Hepatocyte (in vitro differentiated cells): ENCODE results near the gene TRAPPC5. TPM values are rescaled to one million over a fixed set of nuclear protein-coding genes. Genes with fewer than 3 reads are reported as not detected.

Experiments used
- DNase-seq: peaks from one replicate; pipeline ENCODE4 v3.0.0-alpha.2; 2016; ENCODE audit warnings: low spot score
- H2AFZ ChIP-seq: fragments of 200-600 bp; sonication (generic); 2 replicates; pipeline ENCODE4 v1.6.0; 2016; ENCODE audit warnings: antibody characterized with exemption, mild to moderate bottlenecking
- H3K27ac ChIP-seq: fragments of 200-600 bp; sonication (generic); 2 replicates; pipeline ENCODE4 v1.5.1; 2016; ENCODE audit warnings: mild to moderate bottlenecking
- H3K27me3 ChIP-seq: fragments of 200-600 bp; sonication (generic); 2 replicates; pipeline ENCODE4 v1.6.1; 2016
- H3K36me3 ChIP-seq: fragments of 200-600 bp; sonication (generic); replicated peaks from 2 replicates; pipeline ENCODE4 v1.5.1; 2016; ENCODE audit warnings: low read depth; ENCODE audit not compliant: insufficient read depth
- H3K4me1 ChIP-seq: fragments of 200-600 bp; sonication (generic); 2 replicates; pipeline ENCODE4 v1.5.1; 2016; ENCODE audit warnings: mild to moderate bottlenecking, moderate library complexity; ENCODE audit not compliant: insufficient read depth
- H3K4me2 ChIP-seq: fragments of 200-600 bp; sonication (generic); 2 replicates; pipeline ENCODE4 v1.6.0; 2016
- H3K4me3 ChIP-seq: fragments of 200-600 bp; sonication (generic); 2 replicates; pipeline ENCODE4 v1.5.1; 2016; ENCODE audit warnings: mild to moderate bottlenecking
- H3K79me2 ChIP-seq: fragments of 200-600 bp; sonication (generic); 2 replicates; pipeline ENCODE4 v1.6.0; 2017; ENCODE audit warnings: mild to moderate bottlenecking
- H3K9me2 ChIP-seq: fragments of 200-600 bp; sonication (generic); replicated peaks from 2 replicates; pipeline ENCODE4 v1.6.0; 2017; ENCODE audit warnings: mild to moderate bottlenecking; ENCODE audit not compliant: insufficient read depth
- H3K9me3 ChIP-seq: fragments of 200-600 bp; sonication (generic); 2 replicates; pipeline ENCODE4 v1.5.1; 2016; ENCODE audit warnings: low read depth, mild to moderate bottlenecking
- H4K20me1 ChIP-seq: fragments of 200-600 bp; sonication (generic); 2 replicates; pipeline ENCODE4 v1.6.0; 2016; ENCODE audit warnings: mild to moderate bottlenecking; ENCODE audit not compliant: insufficient read depth, poor library complexity, severe bottlenecking
- CTCF ChIP-seq: fragments of 200-600 bp; sonication (generic); IDR thresholded peaks from 2 replicates; pipeline ENCODE4 v1.5.1; 2016; ENCODE audit warnings: antibody characterized with exemption, mild to moderate bottlenecking; ENCODE audit not compliant: poor library complexity
- EZH2 ChIP-seq: fragments of 200-600 bp; sonication (generic); IDR thresholded peaks from 2 replicates; pipeline ENCODE4 v1.6.1; 2016; ENCODE audit warnings: antibody characterized with exemption, mild to moderate bottlenecking, borderline replicate concordance
- EZH2phosphoT487 ChIP-seq: fragments of 200-600 bp; sonication (generic); IDR thresholded peaks from one replicate; pipeline ENCODE4 v1.6.1; 2018; ENCODE audit warnings: antibody characterized with exemption, mild to moderate bottlenecking, low read depth, moderate library complexity; ENCODE audit not compliant: unreplicated experiment, severe bottlenecking
- WGBS: methylation state at CpG from one replicate; pipeline ENCODE4 v1.1.6; 2016; ENCODE audit warnings: low lambda C conversion rate; ENCODE audit errors: missing lambda C conversion rate; 5-methylcytosine and 5-hydroxymethylcytosine counted together
- polyA plus RNA-seq: library from polyadenylated mRNA; unstranded; fragments of >200 nt; fragmentation: Nextera tagmentation; extraction: Ambion mirVana; gene quantifications from 2 replicates; pipeline ENCODE4 v1.2.1, GENCODE V29; 2016
- total RNA-seq: library from RNA; depleted of rRNA; stranded (reverse); fragments of >200 nt; gene quantifications from 2 replicates; pipeline ENCODE4 v1.2.3, GENCODE V29; 2014

The TRAPPC5 gene
- total and polyA plus RNA-seq, 2 experiments from 2014 or later: 80.4 to 175 TPM

- Histone ChIP-seq H3K9me3 (no peaks in the 10 kb centered on the region), H3K4me1 (no peaks in the 10 kb centered on the region), H3K4me3 (no peak within 1 kb of the TSS), H3K4me2 (no peak within 1 kb of the TSS), H3K9me2 (no peaks in the 10 kb centered on the region), H3K27ac (no peak within 1 kb of the TSS), H3K27me3 (peaks cover 16% of the 10 kb centered on the region), H4K20me1 (no peaks in the 10 kb centered on the region), H2AFZ (no peak within 1 kb of the TSS), H3K79me2 (peaks cover 10% of the 10 kb centered on the region), H3K36me3 (no peaks in the 10 kb centered on the region)
- 65% methylated on average over 10 of the region's 10 CpGs for WGBS
- no peak for DNase-seq
- TF ChIP-seq CTCF (no peak), EZH2 (no peak), EZH2phosphoT487 (no peak)
Observed at GRCh38 chr19:7676854-7677253, 3.8 kb upstream of the TRAPPC5 start, which contains the start of gene MCEMP1. Gene MCEMP1 (plus strand): TSS chr19:7677090. CDS start chr19:7677121, 31 bp downstream.

- Histone ChIP-seq H3K36me3 (no peaks in the 10 kb centered on the region), H4K20me1 (no peaks in the 10 kb centered on the region), H3K79me2 (peaks cover 14% of the 10 kb centered on the region), H3K4me1 (no peaks in the 10 kb centered on the region), H3K9me2 (no peaks in the 10 kb centered on the region), H3K4me3 (no peak overlapping the region), H2AFZ (no peak overlapping the region), H3K4me2 (no peak overlapping the region), H3K9me3 (no peaks in the 10 kb centered on the region), H3K27me3 (peaks cover 6% of the 10 kb centered on the region), H3K27ac (no peak overlapping the region)
- 57% methylated on average over 12 of the region's 12 CpGs for WGBS
- DNase-seq: no peak
- TF ChIP-seq EZH2: no peak
- no peak for TF ChIP-seq CTCF
- TF ChIP-seq EZH2phosphoT487: no peak
Observed at GRCh38 chr19:7677669-7678311, 2.8 kb upstream of the TRAPPC5 start.

GRCh38 chr19:7678971-7679751 is 1.5 kb upstream of the TRAPPC5 start:
- no peak for DNase-seq
- 75% methylated on average over 30 of the region's 30 CpGs for WGBS
- Histone ChIP-seq H3K79me2 (peaks cover 14% of the 10 kb centered on the region), H3K9me2 (no peaks in the 10 kb centered on the region), H2AFZ (no peak overlapping the region), H3K4me1 (no peaks in the 10 kb centered on the region), H4K20me1 (no peaks in the 10 kb centered on the region), H3K27me3 (peaks cover 5% of the 10 kb centered on the region), H3K4me2 (no peak overlapping the region), H3K9me3 (no peaks in the 10 kb centered on the region), H3K4me3 (no peak overlapping the region), H3K36me3 (no peaks in the 10 kb centered on the region), H3K27ac (no peak overlapping the region)
- TF ChIP-seq EZH2 (no peak), EZH2phosphoT487 (no peak), CTCF (no peak)
